Thoracic aorta (tissue), 2 donors: Measurements from ENCODE around the gene DEXI. TPM values are rescaled to one million over a fixed set of nuclear protein-coding genes. Genes with fewer than 3 reads are reported as not detected.

Source experiments
- ATAC-seq: fragments of 150-250 bp; one replicate; pipeline ENCODE4 v1.8.0; 2017; ENCODE audit warnings: low read depth; ENCODE audit not compliant: insufficient number of reproducible peaks, low FRiP score
- DNase-seq: peaks from one replicate; pipeline ENCODE4 v3.0.0-alpha.2; 2020; ENCODE audit warnings: low spot score
- H3K27ac ChIP-seq, 2 donors: fragments of 200-600 bp; sonication (generic); 1 replicate in 1 of 2; 2 replicates in 1 of 2; pipeline ENCODE4 v1.5.1; 2016; ENCODE audit warnings: mild to moderate bottlenecking in 2 of 2, moderate library complexity in 2 of 2
- H3K27me3 ChIP-seq: fragments of 200-600 bp; sonication (generic); replicated peaks from 2 replicates; pipeline ENCODE4 v1.6.0; 2016; ENCODE audit warnings: mild to moderate bottlenecking; ENCODE audit not compliant: insufficient read depth
- H3K36me3 ChIP-seq: fragments of 200-600 bp; sonication (generic); one replicate; pipeline ENCODE4 v1.5.1; 2016
- H3K4me1 ChIP-seq, 2 donors: fragments of 200-600 bp; sonication (generic); 1 replicate in 1 of 2; 2 replicates in 1 of 2; pipeline versions ENCODE4 v1.5.1 to v1.6.0; 2016; ENCODE audit warnings: low read depth in 2 of 2, mild to moderate bottlenecking in 1 of 2; ENCODE audit not compliant: control insufficient read depth in 1 of 2
- H3K4me3 ChIP-seq: fragments of 200-600 bp; sonication (generic); 2 replicates; pipeline ENCODE4 v1.5.1; 2016; ENCODE audit warnings: mild to moderate bottlenecking
- H3K9me3 ChIP-seq: fragments of 200-600 bp; sonication (generic); 2 replicates; pipeline ENCODE4 v1.5.1; 2016
- CTCF ChIP-seq: fragments of 200-600 bp; sonication (generic); IDR thresholded peaks from one replicate; pipeline ENCODE4 v1.5.1; 2019; ENCODE audit warnings: antibody characterized with exemption
- total RNA-seq, 2 donors: library from RNA; depleted of rRNA; stranded (reverse); fragments of >200 nt; gene quantifications; one replicate each; pipeline versions ENCODE4 v1.1.0 to v1.2.3, GENCODE V29; 2016

DEXI gene
- total RNA-seq, 2 donors from 2014 or later, result 120 to 157 TPM

- Histone ChIP-seq H3K4me1 (peaks cover 6 to 18% of the 10 kb centered on the region in 2 donors), H3K27me3 (no peaks in the 10 kb centered on the region), H3K27ac (peak overlapping the region in 1 of 2 donors; percentile 6), H3K9me3 (no peaks in the 10 kb centered on the region), H3K4me3 (peak overlapping the region; percentile 80), H3K36me3 (no peaks in the 10 kb centered on the region)
- TF ChIP-seq CTCF, result no peak
- DNase-seq (no peak), ATAC-seq (no peak)
These were observed 62.3 kb downstream of the DEXI start for GRCh38 chr16:10879681-10880589.

Other genes with a start within 250 kb of the DEXI start
- gene TEKT5, start 247.5 kb downstream of the DEXI start, total RNA-seq, result not detected
- 10 to 100 TPM; 19.0 to 19.2 TPM for gene NUBP1, start 198.6 kb downstream of the DEXI start, total RNA-seq
- gene TVP23A, start 123.7 kb downstream of the DEXI start, total RNA-seq, result 1 to 10 TPM; 1.1 to 1.5 TPM
- gene CIITA, start 65.3 kb downstream of the DEXI start, total RNA-seq, result 10 to 100 TPM; 25.2 to 31.0 TPM
- 10 to 100 TPM; 46.6 to 47.6 TPM for gene CLEC16A, start 2.1 kb upstream of the DEXI start, total RNA-seq